NOMO-1 treated with DMSO at 0.1 percent for 48 hours (cell line): Measurements from ENCODE around the gene ACSBG1.
A peak's percentile ranks its signal among the peaks of the same experiment; 100 is the strongest.

Experiments used
- DNase-seq: peaks from one replicate; lab custom pipeline; 2025; ENCODE audit not compliant: unreplicated experiment; lab: John Stamatoyannopoulos, UW

The ACSBG1 gene, protein sequence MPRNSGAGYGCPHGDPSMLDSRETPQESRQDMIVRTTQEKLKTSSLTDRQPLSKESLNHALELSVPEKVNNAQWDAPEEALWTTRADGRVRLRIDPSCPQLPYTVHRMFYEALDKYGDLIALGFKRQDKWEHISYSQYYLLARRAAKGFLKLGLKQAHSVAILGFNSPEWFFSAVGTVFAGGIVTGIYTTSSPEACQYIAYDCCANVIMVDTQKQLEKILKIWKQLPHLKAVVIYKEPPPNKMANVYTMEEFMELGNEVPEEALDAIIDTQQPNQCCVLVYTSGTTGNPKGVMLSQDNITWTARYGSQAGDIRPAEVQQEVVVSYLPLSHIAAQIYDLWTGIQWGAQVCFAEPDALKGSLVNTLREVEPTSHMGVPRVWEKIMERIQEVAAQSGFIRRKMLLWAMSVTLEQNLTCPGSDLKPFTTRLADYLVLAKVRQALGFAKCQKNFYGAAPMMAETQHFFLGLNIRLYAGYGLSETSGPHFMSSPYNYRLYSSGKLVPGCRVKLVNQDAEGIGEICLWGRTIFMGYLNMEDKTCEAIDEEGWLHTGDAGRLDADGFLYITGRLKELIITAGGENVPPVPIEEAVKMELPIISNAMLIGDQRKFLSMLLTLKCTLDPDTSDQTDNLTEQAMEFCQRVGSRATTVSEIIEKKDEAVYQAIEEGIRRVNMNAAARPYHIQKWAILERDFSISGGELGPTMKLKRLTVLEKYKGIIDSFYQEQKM

DNA sequence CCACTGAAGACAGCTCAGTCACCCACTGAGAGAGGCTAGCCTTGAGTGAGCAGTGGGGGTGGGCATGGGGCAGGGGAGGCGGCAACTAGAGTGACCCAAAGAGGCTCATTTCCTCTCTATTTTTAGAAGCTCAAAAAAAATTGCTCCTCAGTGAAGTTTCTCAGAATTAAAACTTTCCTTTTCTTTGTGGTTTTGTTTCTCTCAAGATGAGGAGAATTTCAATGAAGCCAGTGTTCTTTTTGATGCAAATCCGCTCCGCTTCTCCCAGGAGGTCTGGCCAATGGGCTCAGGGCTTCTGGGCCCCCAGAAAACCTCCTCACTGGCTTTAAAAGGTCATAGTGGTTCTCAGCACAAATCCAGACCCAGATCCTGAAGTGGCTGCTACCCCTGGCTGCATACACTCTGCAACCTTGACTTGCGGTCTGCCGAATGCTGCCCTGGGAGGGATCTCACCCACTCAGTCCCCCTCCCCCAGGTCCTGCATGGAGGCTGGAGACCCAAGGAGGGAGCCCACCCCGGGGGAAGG is at the start of gene ACSBG1:
Gene ACSBG1 (minus strand): TSS at position 51 of the 526 bp plus-strand sequence. CDS start 64 bp downstream, outside the sequence.
- DNase-seq = no peak

DNA sequence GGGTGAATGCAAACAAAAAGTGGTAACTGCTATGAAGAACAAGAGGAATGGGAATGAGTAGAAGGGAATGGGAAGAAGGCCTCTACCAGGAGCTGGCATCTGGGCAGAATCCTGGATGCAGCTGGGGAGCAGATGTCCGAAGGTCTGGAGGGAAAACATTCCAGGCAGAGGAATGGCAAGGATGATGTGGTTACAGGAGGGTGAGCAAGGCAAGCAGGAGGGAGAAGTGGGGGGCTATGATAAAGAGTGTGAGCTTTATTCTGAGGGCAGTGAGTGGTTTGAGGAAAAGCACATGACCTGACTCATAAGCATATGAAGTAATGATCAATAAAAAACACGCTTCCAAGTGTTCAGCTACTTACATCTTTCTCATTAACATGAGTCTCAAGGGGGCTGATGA is 48.0 kb upstream of the ACSBG1 start:
- no peak for DNase-seq

DNA sequence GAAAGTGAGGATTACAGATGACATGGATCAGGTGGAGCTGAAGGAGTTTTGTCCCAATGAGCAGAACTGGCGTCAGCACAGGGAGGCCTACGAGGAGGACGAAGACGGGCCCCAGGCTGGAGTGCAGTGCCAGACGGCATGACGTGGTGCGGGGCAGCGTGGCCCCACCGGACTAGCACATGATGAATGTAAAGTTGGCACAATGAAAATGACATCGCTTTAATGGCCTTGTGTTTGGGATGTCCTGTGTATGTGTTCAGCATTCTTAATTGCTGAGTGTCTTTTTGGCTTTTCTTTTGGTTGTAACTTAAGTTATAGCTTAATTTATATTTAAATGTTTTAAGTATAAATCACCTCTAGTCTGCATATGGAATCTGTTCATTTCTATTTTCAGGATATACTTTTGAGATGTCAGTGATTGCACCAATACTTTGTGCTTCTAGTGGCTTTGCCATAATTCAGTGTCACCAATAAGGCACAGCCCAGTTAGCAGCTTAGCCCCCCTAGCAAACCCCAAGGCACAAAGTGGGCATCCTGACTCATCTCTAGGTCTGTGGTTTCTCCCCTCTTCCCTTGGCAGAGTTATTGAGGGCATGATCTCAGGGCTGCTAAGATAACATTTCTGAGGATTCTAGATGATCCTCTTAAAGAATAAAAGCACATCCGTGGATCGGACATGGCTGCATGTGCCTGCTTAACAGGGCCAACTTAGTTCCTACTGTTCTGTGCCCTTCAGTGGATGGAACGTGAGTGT is 46.1 kb upstream of the ACSBG1 start:
- no peak for DNase-seq

DNA sequence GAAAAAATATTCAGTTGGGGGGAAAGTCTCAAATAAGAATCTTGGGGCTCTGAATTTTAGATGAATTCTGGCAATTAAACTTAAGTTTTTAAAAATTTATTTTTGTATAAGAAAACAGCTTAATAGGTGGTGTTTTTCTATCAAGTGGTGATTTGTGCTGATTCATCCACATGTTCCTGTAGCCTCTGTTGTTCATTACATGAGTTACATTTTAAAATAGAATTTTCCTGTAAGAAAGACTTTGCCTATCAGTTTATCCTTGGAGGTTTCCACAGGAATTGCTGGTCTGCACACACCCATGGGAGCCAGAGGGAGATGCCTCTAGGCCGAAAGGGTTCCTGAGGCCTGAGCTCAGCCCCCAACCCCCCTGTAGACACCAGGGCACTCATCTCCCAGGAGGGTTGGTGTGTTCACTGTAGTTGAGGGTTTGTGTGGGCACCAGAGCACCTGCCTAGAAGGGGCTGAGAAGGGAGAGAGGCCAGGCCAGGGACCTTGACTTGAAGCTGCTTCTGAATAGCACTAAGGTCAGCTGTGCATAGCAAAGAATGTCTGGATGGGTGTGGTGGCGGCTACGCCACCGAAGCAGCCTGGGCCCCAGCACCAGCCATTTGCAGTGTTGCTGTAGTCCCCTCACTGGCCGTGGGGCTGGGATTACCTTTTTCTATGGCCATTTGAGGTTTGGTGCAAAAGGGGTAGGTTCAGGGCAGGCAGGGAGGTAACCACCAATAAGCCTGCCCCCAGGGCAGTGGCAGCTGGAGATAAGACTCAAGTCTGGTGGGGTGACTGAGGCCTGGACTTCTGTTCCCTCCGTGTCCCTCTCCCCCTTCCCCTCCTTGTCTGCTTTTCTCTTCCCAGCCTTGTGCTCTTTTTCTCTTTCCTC is 41.9 kb upstream of the ACSBG1 start:
- DNase-seq = no peak

DNA sequence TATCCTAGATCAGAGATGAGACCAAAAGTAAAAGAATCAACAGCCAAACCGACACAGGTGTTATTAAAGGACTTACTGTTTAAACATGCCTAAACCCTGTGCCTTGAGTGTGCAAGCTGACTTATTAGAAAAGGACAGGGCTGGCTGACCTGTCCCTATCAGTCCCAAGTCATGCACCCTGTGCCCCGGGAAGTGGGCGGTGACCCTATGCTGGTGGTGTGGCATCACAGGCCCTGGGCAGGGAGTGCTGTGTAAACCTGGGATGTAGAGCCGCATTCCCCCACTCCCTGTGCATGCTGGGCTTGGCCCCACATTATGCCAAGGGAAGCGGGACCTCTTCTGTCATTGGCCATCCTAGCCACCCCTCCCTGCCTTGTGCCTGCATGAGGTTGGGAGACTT is 40.6 kb upstream of the ACSBG1 start:
- no peak for DNase-seq

DNA sequence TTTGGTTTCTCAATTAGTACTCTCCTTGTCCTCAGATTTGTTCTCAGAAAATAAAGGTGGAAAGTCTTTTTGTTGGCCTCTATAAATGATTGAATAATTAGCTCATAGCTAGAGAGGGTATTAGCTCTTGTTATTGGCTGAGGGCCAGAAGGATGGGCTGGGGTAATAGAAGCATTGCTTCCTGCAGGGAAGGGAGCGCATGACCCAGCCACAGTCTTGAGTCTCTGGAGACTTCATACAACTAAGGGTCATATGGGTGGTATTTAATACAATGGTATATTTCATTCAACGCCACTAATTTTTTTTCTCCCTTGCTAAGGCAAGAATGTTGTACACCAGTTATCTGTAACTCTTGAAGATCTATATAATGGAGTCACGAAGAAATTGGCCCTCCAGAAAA is 38.4 kb upstream of the ACSBG1 start:
- DNase-seq = no peak

DNA sequence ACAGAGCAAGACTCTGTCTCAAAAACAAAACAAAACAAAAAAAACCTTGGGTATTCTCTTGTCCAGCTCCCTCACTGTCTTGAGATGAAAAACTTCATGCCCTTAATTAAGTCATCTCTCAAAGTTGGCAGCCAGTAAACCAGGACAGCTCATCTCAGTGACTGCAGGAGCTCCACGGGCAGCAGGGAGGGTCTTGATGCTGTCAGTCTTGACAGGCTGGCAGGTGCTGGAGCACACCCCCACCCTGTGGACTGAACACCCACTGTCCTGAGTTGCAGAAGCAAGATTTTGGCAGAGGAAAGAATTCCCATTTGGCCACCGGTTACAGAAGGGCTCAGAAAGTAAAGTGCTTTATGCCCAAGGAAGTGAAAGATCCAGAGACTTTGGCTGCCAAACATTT is 38.0 kb upstream of the ACSBG1 start:
- no peak for DNase-seq

DNA sequence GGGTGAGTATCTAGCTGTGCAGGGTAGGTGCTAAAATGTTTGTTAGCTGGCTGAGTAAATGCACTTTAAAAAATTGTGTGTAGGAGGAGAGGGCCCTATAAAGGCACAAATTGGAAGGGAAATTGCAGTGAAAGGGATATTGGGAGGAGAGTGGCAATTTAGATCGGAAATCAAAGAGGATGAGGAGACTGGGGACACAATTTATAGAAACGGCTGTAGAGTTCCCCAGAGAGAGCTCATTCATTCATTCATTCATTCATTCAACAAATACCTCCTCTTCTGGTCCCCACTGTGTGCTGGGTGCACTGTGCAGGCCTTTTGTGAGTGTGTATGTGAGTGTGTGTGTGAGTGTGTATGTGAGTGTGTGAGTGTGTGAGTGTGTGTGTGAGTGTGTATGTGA is 32.4 kb upstream of the ACSBG1 start:
- DNase-seq = no peak

DNA sequence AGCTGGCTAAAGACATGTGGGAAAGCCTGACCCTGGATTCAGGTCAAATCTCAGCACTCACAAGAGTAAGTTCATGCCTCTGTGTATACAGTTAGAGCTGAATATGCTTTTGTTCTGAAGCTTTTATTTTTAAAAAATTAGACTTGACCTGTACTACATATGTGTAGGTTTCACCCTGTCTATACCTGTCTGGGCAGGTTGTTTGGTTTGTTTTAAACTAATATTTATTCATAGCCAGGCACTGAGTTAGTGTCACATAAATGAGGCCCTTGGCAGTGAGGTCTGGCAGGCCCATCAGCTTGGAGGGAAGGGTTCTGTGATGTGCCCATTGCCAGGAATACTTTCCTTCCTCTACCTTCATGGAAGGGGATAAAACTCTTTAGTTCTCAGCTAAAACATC is 31.9 kb upstream of the ACSBG1 start:
- no peak for DNase-seq

DNA sequence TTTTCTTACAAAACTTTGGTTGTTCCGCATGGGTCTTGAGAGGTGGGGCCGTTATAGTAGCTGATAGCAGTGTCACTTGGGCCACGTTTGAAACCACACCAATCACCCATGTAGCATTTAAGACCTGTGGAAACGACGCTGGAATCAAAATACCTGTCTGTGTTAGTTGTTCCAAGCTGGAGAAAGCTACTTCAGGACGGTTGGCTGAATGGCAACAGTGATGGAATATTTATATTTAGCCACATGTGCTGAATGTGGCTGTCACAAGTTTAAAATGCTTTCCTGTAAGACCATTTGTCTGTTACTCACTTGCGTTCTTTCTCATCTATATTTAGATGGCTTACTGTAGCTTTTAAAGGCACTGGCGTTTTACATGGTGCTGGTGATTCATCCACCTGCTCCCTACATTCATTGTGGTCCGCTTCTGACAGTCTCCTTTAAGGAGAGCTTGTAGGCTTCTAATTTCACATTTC is 31.4 kb upstream of the ACSBG1 start:
- DNase-seq = peak; percentile 29

DNA sequence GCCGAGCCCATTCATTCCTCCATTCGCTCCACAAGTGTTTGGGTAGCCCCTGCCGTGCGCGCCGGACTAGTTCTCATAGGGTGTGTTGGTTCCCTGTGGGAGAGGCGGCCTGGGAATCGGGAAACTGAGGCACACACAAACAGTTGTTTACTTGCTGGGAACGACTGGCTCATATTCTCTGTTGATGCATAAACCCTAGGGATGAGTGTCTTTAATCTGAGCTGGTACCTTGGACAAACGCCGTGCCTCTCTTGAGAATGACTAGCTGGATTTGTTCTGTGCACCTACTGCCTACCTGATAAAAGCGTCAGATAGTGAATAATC is 30.7 kb upstream of the ACSBG1 start:
- DNase-seq = no peak

DNA sequence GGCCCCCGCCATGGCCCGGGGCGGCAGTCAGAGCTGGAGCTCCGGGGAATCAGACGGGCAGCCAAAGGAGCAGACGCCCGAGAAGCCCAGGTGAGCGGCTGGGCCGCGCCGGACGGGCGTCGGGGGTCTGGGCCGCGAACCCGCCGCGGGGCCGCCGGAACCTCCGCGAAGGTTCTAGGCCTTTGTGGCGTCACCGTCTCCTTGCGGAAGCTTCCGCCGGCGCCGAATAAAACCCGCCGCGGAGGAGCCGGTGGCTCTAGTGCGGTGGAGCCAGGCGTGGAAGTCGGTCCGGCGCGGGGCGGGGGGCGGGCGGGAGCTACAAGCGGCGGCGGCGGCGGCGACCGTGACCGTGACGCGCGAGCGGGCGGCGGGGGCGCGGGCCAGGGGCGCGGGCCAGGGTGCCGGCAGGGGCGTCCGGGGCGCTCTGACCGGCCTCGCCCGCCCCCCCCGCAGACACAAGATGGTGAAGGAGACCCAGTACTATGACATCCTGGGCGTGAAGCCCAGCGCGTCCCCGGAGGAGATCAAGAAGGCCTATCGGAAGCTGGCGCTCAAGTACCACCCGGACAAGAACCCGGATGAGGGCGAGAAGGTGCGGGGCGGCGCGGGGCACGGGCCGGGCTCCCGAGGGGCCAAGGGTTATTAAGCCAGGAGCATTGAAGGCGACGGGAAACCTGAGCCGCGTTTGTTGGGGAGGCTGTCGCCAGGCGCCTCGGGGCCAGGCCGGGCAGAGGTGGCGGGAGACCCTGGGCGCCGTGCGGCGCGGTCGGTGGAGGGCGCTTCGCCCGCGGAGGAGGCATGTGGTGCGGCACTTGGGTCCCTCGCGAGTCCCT is 30.2 kb upstream of the ACSBG1 start, which contains the start of gene DNAJA4:
Gene DNAJA4 (plus strand): TSS at position 259 of the 833 bp plus-strand sequence. CDS start 202 bp downstream, at position 461.
- DNase-seq = peak; percentile 44

DNA sequence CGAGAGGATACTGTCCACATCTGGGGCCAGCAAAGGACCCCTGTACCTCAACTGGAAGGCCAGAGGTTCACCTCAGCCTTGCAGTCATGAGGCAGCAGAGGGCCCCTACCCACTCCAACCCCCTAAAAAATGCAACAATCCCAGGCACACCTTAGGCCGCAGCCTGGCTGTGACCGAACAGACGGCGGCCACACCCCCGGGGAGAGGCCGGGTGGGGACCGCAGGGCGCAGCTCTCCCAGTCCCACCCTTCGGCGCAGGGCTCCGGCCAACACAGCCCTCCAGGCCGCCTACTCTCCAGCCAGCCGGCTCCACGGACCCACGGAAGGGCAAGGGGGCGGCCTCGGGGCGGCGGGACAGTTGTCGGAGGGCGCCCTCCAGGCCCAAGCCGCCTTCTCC is 29.5 kb upstream of the ACSBG1 start:
- no peak for DNase-seq

DNA sequence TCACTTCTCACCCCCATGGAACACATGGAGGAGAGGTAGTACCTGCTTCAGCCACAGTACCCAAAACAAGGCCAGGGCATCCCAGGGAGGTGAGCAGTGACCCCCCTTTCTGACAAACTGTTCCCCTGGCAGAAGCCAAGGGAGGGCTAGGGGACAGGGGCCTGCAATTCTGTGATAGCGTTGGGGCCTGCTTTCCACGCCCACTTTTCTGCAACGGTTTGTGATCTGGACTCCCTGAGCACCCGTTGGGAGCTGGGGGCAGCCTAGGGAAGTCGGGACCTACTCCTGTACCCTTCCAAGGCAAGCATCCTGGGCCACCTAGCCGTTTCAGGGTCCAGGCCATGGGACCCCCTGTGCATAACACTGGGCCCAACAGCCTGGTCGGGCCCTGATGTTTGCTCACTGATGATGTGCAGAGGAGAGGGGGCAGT is 29.0 kb upstream of the ACSBG1 start:
- no peak for DNase-seq

DNA sequence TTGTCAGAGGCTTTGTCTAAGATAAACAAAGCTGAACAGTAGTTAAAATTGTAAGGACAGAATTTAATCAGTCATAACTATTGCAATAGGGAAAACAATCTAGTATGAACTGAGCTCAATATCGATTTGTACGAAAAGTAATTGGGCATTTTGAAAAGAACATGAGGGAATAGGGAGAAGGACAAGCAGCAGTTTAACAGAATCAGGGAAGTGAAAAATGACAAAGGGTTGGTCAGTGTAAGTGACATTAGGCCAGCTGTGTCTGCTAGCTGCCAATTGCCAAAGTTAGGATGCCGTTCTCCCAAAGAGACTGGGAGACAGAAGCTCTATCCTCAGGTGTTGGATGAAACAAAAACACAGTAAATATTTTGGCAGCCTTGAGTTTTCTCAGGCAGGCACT is 26.7 kb upstream of the ACSBG1 start:
- no peak for DNase-seq

DNA sequence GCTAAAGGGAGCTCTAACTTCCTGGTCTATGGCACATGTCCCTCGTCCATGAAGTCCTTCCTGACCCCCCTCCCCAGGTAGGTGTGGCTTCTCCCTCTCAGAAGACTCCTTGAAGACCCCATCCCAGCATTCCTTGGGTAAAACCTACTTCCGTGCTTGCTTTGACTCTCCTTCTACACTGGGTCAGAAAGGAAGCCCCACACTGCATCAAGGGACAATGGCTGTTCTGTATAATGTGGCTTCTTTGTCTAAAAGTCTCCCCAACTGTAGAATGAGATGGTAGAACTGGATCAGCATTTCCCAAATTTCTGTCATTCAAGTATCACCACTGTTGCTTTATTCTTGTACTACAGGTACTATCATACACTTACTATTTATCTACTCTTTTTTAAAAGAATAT is 26.1 kb upstream of the ACSBG1 start:
- DNase-seq = no peak

DNA sequence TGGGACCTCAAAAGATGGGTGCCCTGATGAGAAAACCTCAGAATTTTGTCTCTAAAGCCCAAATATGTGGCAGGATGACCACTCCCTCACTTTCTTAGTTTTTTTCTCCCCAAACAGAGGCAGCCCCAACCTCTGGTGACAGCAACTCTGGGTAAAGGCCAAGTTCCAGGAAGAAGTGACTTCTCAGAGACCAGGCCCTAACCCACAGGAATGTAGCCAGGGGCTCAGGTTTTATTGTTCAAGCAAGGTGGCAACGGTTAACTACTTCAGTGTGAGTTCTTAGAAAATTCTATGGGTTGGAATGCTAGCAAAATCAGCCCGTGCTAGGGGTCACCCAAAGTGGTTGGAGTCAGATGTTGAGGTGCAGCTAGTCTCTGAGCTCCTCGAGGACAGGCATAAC is 24.9 kb upstream of the ACSBG1 start:
- DNase-seq = no peak

DNA sequence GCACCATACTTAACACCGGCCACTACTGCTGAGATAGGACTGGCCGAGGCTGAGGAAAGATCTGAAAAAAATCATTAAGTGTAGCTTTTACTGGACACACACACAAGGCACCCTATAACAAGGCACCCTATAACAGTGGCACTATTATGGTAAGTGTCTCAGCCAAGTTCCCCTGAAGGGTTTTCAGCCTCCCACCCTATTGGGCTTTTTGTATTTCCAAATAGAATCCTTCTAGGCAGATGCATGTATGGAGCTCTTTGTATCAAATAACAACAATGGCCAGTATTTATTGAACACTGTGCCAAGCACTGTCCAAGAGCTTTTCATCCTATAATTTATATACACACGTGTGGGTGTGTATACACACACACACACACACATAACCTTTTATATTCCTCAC is 23.3 kb upstream of the ACSBG1 start:
- DNase-seq = no peak

DNA sequence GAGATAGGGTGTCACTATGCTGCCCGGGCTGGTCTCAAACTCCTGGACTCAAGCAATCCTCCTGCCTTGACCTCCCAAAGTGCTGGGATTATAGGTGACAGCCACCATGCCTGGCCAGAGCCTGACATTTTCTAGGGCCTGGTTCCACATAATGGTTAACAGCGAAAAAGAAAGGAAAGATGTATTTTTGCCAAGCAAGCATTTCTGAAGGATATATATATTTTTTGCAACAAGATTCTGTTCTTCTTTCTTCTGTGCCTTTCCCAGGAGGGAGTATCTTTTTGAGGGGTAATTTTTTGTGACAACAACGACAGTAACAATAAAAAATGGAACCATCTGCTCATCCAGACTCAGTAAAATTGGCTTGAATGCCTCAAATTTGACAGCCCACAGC is 21.7 kb upstream of the ACSBG1 start:
- DNase-seq = no peak
